T47D (cell line): ENCODE results near the gene PIP4K2A.

Experiments used
- DNase-seq, 2 experiments: peaks; one replicate each; pipeline versions ENCODE4 v3.0.0 to v3.0.0-alpha.2; 2011 to 2012; ENCODE audit warnings: low read depth in 1 of 2, low spot score in 1 of 2
- JUND ChIP-seq: IDR thresholded peaks from 2 replicates; pipeline ENCODE4 v1.6.1; 2012; ENCODE audit warnings: low read depth
- in situ Hi-C: cut with HindIII; loops from 2 replicates; pipeline ENCODE4 v1.10.0; 2016; ENCODE audit warnings: low sequenced_read_pairs, low pct_unique_long_range_greater_than_20kb

PIP4K2A gene

GRCh38 chr10:22665329-22665728 is 49.0 kb downstream of the PIP4K2A start:
- in situ Hi-C loops: no loop called here
- no peak for TF ChIP-seq JUND
- DNase-seq: no peak

DNA sequence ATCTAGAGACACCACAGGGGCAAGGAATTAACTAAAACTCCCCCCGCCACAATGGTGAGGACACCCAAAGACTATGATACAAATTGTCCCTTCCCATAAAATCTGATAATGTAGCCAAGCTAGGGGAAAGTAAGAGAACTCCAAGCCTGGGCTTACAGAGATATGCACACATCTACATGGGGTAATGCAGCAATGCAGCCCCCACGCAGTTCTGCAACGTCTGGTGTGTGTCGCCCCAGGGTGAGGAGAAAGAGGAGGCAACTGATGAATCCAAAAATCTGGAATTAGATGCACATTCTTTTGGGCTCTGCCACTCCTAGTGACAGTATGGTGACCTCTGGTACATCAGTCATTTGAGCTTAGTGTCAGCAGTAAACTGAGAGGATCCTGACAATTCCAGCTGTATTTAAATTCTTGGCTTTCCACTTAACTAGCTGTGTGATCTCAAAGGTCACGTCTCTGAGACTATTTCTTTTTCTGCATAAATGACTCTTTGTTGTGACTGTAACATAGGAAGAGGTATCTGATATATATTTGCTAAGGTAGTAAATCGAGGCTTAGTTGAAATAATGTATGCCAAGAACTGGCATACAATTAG is 51.5 kb downstream of the PIP4K2A start:
- TF ChIP-seq JUND: no peak
- DNase-seq: no peak
- in situ Hi-C loops: no loop called here

DNA sequence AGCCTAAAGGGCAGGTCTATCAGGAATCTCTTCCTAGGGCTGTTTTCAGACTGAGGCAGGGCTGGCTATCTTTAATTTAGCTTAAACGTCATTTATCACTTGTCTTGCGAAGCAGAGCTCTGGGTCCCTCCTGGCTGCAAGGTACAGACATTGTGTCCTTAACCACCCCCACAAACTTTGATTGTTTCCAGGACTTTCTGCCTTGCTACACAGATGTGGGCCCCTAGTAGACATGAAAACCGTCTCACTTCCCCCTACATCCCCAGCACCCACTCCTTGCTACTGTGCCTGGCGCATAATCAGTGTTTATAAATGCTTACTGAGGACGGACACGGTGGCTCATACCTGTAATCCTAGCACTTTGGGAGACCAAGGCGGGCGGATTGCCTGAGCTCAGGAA is 54.5 kb downstream of the PIP4K2A start:
- TF ChIP-seq JUND: no peak
- no peak for DNase-seq
- in situ Hi-C loops: no loop called here

DNA sequence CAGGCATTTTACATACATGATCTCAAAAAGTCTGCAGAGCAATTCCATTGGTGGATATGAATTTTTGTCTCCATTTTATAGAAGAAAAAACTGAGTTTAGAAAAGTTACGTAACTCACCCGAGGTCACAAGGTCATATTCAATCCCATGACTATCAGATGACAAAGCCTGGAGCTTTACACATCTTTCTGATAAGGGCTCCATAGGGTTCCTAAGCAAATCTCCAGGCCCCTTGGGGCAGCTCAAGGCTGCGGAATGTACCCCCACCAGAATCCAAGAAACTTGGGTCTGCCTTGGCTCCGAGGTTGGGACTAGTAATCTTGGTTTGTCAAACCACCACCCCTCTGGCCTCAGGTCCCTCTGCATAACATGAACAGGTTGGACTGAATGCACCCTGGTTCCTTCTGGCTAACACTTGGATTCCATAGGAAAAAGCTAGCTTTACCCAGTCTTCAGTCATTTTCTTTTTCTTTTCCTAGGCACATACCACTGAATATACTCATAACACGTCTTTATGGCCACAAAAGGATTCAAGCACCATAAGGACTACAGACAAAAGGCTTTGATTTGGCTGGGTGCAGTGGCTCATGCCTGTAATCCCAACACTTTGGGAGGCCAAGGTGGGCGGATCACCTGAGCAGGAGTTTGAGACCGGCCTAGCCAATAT is 55.5 kb downstream of the PIP4K2A start:
- no peak for TF ChIP-seq JUND
- in situ Hi-C loops: no loop called here

GRCh38 chr10:22657566-22658225 is 56.7 kb downstream of the PIP4K2A start:
- in situ Hi-C loops: no loop called here
- no peak for TF ChIP-seq JUND

More for the DNA sequence above, 55.5 kb downstream of the PIP4K2A start:
- no peak for DNase-seq

DNA sequence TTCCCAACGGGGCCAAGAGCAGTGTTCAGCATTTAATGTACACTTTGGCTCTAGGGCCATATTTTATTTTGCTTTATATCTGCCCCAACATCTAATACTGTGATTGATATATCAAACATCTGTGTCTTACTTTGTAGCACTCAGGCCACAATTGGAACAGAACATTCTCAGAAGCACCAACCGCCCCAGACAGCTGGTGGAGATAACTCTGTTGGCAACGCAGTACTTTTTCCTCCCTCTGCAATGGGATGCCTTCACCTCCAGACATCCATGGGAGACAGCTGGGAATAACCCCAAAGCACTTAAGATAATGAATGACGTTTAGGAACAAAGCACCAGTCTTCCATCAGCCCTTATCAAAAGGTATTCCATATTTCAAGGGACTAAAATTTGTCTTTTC is 57.4 kb downstream of the PIP4K2A start:
- DNase-seq: no peak
- in situ Hi-C loops: no loop called here
- TF ChIP-seq JUND: no peak

More at GRCh38 chr10:22657566-22658225, 56.7 kb downstream of the PIP4K2A start:
- no peak for DNase-seq

- in situ Hi-C loops: no loop called here
Measured at GRCh38 chr10:22656036-22656435, 58.3 kb downstream of the PIP4K2A start.

GRCh38 chr10:22655312-22655981 is 58.9 kb downstream of the PIP4K2A start:
- in situ Hi-C loops: no loop called here
- DNase-seq: peak in 1 of 2 experiments; percentile 47
- TF ChIP-seq JUND: no peak

More at GRCh38 chr10:22656036-22656435, 58.3 kb downstream of the PIP4K2A start:
- no peak for TF ChIP-seq JUND
- DNase-seq: no peak

DNA sequence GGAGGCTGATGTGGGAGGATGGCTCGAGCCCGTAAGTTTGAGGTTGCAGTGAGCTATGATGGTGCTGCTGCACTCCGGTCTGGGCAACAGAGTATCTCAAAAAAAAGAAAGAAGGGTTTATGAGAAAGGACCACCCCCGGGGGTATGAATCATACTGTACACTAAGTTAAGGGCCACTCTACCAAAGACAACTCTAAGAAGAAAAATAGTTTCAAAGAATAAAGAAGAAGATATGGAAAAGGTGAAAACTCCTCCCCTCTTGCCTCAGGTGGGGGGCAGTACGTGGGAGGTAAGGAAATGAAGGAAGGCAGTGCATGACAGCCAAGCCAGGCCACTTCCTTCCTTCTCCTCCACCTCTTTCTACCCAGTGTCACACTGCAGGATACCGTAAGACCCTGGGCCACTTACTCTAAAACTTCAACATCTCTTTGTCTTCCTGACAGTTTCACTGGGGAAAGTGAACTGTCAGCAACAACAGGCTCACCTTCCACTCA is 61.3 kb downstream of the PIP4K2A start:
- TF ChIP-seq JUND: no peak
- in situ Hi-C loops: no loop called here
- DNase-seq: no peak

DNA sequence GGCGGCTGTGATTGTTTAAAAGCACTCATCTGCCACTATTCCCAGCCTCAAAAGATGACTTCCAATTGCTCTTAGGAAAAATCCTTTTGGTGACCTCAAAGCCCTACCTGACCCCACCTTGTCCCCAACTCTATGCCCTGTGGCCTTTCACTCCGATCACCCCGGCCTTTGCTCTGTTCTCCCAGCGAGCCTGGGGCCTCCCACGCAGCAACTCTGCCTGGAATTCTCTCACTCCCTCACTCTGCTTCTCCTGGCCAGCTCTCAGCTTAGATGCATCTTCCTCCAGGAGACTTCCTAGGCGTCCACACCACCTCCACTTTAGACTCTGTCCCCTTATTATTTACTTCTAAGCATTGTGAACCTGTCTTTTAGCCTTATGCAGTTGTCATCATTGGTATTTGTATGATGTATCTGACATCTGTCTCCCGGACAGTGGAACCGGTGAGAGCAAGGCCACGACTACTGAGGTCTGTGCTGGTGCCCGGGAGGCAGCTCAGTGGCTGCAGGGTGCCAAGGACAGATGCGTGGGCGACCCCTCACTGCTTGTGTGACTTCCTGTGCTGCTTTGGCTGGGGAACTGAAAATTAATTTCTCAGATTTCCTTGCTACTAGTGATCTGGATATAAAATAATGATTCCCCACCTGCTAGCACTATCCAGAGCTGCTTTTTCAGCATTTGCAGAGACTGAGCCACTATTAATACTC is 63.0 kb downstream of the PIP4K2A start:
- in situ Hi-C loops: no loop called here
- no peak for TF ChIP-seq JUND
- no peak for DNase-seq

DNA sequence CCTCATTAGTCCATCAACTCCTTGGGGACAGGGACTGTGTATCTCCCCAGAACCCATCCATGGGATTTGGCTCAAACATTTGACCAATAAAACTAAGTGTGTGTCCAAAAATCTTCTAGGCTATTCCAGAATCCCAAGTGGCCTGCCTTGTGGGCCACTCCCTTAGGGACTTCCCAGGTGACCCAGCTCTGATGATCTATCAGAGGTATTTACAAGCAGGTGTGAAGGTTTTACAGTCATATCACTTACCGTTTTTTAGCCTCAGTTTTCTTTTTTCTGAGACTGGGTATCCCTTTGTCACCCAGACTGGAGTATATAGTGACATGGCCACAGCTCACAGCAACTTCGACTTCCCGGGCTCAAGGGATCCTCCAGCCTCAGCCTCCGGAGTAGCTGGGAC is 64.4 kb downstream of the PIP4K2A start:
- DNase-seq: no peak
- in situ Hi-C loops: no loop called here
- TF ChIP-seq JUND: no peak

GRCh38 chr10:22649390-22649841 is 65.0 kb downstream of the PIP4K2A start:
- in situ Hi-C loops: no loop called here
- no peak for TF ChIP-seq JUND
- no peak for DNase-seq
